Femur (tissue), 1 donor: ENCODE data around the gene COL8A1.
A peak's percentile ranks its signal among the peaks of the same experiment; 100 is the strongest.

Experiments
- DNase-seq: peaks from one replicate; pipeline ENCODE4 v3.0.0-alpha.2; 2017

COL8A1 gene

DNA sequence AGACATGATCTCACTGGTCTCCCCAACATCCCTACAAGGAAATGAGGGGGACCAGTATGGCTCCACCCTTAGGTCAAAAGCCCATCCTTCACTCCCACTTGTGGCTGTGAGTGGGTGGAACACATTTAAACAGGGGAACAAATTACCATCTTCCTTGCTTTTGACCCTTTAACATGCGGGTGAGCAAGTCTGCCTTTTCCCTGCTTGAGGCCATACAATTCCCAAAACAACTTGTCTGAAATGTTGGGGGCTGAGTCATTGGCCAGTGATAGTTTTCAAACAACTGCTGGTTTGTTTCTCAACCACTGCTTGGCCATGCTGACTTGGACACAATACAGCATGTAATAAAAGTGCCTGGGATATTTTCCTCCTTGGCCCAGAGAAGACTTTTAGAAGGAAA is 39.6 kb downstream of the COL8A1 start:
- DNase-seq = peak; percentile 30

DNA sequence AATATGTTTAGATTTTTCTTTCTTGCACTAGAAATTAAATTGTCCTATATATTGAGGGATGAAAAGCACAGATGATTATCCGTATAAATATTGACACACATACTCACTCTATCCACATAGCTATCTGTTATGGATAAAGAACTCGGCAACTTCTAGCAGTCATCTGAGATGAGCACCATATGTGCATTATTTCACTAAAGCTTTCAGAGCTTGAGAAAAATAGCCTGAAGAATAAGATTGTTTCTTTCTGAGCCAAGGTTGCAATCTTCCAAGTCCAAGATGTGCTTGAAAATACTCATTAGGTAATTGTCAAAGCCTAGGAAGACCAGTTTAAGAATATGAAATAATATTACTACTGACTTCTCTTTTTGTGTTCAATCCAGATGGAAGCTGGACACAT is 40.5 kb downstream of the COL8A1 start:
- no peak for DNase-seq

DNA sequence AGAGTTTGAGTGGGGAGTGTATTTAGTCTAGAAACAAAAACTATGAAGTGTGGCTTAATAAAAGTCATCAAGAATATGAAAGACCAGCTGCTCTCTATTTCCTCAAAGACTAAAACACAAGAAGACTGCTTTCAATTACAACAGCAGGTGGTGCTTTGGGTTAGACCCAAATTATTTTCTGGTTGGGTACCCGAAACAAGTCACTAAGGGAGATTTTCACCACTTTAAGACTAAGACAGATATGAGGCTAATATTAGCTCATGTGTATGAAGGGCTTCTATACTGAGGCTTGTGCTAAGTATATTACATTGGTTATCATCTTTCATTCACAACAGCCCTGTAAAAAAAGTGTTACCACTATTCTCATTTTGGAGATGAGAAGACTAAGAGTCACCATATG is 43.1 kb downstream of the COL8A1 start:
- DNase-seq = no peak

DNA sequence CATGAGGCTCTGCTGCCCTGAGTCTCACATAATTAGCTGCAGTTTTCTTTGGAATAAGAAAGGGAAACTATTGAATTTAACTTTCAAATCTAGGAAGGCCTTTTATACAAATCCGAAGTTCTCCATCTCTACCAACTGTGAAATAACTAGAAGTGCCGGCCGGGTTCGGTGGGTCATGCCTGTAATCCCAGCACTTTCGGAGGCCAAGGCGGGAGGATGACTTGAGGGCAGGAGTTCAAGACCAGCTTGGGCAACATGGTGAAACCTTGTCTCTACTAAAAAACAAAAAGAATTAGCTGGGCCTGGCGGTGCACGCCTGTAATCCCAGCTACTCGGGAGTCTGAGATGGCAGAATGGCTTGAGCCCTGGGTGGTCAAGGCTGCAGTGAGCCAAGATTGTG is 43.6 kb downstream of the COL8A1 start:
- no peak for DNase-seq

DNA sequence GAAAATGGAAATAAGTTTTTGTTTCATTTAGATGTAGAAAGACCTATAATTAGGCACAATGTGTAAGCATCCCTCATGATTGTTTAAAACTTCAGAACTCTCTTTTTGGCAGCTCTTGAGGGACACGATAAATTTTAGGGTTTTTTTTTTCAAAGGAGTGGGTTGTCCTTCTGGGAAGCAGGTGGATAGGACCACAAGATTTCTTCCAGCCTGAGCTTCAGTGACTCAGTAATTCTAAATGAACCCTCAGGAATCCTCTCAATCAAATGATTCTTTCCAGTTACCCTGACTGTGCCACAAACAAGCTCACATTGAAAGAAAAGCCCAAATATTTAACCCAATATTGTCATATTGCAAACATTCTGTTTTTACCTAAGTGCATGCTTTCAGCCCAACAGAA is 45.1 kb downstream of the COL8A1 start:
- no peak for DNase-seq

DNA sequence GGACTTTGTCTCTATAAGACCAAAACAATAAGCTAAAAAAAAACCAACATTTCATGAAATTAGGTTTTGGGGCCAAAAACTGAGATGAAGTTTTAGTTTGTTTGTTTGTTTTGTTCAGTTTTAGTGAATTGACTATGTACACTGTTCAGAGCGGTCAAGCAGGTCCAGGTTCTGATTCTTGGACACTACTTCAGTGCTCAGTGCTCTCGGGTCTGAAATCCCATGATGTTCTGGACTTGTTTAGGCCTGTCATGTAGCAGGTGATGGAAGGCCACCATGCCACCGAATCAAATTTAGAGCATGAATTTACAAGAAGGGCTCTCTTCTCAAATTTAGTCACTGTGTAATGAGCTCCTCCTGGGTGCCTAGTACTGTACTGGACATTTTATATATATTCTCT is 45.5 kb downstream of the COL8A1 start:
- no peak for DNase-seq

DNA sequence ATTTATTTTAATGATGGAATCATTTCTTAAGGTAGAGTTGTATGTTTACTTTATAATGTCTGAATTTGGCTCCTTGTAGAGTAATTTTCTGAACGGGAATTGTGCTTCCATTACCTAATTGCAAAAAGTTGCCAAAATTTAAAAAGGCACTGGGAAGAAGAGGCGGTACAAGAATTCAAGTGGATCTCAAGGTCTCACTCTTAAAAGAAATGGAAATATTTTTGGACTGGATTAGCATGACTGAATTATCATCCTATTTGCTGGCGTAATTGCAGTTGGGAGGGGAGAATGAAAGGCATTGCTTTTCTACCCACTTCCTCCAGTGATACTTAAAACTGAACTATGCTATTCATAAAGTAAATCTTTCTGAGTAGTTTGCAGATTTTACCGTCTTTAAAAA is 46.2 kb downstream of the COL8A1 start:
- DNase-seq = no peak

DNA sequence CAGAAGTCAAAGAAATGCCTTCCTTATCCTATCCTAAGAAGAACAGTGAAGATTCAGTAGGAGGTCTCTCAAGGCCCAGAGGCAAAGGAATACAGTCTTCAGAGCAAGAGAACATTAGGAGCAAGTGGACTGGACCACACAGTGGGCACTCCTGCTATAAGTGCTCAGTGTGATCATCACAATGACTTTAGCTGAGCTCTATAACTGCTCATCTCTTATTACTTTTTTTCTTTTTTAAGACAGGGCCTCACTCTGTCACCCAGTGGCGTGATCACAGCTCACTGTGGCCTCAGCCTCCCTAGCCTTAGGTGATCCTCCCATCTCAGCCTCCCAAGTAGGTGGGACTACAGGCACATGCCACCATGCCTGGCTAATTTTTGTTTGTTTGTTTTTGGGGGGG is 48.1 kb downstream of the COL8A1 start:
- no peak for DNase-seq

DNA sequence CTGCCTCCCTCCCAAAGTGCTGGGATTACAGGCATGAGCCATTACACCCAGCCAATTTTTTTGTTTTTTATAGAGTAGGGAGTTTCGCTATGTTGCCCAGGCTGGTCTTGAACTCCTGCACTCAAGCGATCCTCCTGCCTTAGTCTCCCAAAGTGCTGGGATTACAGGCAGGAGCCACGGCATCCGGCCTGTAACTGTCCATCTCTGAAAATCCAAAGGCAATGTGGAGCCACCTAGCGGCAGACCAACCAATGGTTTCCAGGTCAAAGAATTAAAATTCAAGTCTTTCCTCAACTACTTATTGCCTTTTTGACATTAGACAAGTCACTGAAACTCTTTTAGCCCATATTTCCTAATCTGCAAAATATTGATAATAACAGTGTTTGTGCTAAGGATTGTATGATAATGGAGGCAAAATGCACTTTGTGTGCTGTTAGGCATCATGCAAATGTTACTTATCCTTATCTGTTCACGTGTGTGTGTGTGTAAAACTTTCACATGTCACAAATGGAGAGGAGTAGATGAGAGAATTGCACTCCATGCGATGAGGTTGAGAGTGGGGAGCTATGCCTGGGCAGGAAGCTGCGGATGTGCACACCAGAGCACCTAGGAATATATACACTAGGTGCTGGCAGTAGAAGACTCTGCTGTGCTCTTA is 48.7 kb downstream of the COL8A1 start:
- peak; percentile 51 for DNase-seq

DNA sequence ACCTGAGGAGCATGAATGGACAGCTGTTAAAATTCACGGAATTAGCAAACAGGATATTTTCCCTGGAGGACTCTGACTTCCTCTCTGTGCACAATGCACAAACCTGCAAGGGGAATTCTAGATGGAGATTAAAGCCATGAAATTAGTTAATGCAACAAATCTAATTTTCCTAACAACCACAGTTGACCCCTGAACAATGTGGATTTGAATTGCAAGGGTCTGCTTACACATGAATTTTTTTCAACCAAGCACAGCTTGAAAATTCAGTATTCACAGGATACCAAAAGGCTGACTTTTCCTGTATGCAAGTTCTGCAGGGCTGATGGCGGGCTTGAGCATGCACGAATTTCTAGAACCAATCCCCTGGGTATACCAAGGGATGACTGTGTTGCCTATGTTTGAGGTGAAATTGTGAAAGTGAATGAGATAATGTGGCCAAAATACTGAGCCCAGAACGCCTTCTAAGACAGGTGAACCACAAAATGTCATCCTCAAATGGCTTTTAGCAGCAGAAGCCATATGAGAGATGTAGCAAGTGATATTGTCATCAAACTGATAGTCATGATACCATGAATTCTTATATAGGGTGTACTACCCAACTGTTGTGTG is 52.5 kb downstream of the COL8A1 start:
- no peak for DNase-seq

DNA sequence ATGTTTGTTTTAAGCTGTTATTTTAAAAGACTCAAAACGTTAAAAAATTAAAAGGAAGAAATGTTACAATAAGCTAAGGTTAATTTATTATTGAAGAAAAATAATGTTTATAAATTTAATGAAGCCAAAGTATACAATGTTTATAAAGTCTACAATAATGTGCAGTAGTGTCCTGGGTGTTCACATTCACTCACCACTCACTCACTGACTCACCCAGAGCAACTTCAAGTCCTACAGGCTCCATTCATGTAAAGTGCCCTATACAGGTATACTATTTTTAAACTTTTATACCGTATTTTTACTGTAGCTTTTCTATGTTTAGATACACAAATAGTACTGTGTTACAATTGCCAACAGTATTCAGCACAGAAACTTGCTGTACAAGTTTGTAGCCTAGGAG is 55.2 kb downstream of the COL8A1 start:
- no peak for DNase-seq

DNA sequence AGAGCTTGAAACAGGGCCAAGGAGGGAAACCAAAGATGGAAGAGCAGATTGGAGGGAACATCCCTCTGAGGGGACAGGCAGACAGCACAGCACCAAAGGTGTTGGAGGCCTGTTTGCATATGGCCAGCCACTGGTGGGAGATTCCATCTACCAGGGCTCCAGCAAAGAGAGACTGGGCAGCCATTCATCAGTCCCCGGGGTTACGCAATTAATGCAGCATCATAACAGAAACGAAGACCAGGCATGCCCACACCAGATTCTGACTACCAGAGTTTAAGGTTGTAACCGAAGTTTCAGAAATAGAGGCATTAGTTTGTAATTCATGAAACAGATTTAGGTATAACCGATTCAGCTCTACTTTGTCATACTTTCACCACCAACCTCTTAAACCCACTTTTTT is 58.1 kb downstream of the COL8A1 start:
- DNase-seq = no peak

DNA sequence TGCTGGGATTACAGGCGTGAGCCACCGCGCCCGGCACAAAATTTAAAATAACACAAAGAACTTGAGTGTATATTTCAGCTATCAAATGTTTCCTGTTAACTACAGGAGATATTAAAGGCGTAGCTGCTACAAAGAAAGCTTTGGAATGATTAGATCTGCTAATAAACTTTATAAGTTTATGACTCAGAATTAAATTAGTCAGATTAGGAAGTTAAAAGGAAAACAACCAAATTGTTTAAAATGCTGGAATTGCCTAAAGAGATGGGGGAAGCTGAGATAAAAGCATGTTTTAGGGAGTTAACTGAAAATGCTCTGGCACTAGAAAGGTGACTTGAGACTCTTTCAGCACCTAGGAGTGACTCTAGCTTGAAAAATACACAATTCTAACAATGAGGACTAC is 58.9 kb downstream of the COL8A1 start:
- DNase-seq = no peak

DNA sequence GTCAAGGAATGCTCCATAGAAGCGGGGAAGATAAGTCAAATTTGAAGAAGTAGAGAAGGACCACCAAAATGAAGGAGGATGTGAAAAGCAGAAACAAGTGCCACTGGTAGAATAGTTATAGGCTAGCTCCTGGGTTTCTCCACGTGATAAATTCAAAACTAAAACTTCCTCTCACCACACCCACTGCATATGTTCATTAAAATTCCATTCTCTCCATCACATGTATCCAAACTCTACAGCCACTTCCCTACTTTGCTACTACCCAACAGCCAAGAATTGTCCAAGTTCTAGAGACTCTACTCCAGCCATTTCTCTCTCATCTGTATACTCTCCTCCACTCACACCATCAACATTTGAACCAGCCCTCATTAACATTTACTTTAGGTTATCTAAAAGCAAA is 60.5 kb downstream of the COL8A1 start:
- DNase-seq = no peak

DNA sequence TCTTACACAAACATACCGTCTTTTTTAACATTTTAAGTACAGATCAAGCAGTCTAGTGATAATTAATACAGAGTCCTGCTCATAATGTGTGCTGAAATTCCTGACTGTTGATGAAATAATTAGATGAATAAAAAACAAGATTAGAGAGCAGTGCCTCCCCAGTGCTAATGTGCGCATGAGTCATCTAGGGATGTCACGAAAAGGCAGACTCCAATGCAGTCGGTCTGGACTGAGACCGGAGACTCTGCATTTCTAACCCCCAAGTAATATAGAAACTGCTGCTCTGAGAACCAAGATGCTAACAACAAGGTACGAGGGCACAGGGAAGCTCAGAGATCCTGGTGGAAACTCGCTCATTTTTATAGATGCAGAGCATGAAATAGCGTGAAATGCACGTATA is 61.4 kb downstream of the COL8A1 start:
- no peak for DNase-seq

DNA sequence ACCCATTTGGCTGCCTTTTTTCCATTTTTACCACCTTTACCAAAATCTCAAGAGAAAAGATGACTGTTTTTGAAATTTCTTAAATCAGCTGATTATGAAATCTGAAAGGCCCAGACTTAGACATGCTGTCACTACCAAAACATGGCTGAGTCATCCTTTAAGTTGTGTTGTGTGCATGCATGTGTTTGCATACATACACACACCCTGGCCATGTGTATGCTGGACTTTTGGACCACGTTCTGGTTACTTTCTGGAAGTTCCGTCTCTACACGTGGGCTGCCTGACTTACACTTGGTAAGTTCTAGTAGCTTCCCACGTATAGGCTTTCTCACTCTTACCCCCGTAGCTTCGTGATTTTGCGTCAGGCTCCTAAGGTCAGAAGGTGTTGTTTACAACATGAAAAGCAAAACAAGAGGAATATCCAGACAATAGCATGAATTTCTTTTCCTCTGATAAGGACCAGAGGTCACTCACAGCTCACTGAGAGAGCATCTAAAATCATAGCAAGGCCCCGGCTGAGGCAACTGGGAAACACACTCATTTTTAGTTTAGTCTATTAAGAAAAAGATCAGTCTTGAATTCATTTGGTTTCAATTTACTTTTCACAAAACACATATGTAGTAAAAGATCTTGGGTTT is 62.4 kb downstream of the COL8A1 start:
- DNase-seq = no peak

DNA sequence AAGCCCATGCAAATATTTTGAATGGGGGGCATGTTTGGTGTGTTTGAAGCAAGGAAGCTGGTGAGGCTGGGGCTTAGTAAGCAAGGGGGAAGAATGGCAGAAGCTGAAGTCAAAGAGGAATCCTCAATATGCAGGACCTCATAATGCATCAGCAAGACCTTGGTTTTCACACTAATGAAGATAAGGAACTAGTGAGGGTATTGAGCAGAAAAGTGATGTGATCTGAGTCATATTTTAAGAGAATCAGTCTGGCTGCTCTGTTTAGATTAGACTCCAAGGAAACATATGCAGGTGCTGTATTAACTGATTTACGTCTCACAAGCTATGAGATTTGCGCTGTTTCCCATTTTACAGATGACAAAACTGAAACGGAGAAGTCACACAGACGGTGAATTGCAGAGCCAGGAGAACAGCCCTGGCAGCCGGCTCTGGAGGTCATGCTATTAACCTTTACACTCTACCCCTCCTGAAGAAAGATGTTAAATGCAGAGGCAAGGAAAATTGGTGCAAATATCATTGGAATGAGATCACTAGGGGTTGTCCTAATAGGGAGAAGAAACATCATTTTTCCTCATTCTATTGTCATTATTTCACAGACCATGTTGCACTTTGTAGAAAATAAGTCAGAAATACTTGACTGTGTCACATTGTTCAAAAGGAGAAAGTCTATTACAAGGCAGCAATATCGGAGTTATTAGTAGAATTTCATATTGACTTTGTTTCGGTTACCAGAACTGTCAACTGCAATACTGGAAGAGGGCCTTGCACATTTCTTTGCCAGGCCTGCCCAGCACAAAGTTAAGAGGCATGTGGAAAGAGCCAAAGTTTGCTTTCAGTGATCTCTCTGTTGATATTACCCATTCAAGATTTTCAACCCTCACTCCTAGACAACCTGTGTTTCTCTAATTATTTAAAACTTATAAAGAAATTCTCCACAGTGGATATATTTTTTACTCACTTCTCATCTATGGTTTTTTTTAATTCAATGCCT is 64.9 kb downstream of the COL8A1 start:
- no peak for DNase-seq

DNA sequence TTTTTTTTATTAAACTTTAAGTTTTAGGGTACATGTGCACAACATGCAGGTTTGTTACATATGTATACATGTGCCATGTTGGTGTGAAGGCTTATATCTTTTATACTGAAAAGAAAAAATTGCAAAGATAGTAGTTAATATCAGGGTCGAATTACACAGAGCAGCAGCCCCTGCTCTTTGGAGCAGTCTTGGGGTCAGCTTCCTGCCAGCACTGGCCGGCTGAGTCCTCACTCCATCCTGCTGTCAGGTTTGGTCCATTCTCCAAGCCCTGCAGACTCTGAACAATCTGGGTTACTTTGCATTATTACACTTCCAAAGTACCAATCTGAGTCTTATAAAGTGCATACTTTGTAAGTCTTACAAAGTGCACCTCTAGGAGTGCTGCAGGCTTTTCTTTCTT is 66.0 kb downstream of the COL8A1 start:
- no peak for DNase-seq

DNA sequence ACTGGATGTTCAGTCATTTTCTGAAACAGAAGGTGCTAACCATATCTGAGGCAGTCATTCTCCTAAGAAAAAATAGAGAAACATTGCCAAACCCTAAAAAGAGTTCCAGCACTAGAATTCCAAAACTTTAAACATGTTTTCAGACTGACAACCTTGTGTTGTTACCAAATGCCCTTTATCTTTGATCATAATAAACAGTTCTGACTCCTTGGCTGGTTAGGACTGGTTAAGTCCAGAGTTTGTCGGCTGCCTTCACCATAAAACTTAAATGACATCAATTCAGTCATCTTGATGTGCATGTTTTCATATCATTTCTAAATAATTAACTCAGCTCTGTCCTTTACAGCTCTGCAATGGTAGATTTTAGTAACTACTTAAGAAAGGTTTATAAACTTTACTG is 68.0 kb downstream of the COL8A1 start:
- DNase-seq = no peak

DNA sequence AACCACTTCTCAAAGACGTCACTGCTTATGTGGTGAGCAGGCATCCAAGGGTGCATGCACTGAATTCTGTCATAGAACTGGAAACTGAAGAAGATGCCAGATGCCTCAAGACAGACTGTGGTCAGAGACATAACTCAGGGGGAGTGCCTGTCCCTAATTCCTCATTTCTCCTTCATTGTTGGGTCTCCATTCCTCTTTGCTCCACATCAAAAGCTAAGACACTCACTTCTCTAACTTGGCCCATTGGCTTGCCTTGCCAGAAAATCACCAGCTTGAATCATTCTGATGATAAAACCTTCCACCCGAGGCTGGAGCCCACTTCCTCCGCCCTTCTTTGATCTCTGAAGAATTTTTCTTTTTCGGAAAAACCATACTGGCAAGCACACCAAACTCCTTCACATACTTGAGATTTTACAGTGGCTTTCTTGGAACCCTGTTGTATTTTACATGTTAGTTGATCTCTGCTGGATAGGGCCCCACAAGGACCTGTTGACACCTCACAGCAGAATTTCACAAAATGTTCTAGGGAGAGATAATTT is 69.9 kb downstream of the COL8A1 start:
- peak; percentile 28 for DNase-seq

DNA sequence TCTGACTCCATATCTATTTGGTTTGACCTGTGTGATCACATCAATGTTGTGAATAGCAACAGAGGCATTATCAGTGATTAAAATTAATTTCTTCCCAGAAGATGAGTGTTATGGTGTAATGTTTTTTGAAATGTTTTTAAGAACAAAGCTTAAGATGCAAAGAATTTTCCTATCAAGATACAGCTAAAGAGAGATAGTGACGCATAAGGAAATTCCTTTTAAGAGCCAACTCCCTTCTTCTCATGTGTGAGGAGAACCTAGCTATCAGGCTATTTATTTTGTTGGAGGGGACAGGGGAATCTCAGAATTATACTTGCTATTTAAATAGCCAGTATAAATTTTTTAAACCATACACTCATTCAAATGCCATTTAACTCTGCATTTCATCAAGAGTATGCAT is 71.3 kb downstream of the COL8A1 start:
- DNase-seq = no peak

DNA sequence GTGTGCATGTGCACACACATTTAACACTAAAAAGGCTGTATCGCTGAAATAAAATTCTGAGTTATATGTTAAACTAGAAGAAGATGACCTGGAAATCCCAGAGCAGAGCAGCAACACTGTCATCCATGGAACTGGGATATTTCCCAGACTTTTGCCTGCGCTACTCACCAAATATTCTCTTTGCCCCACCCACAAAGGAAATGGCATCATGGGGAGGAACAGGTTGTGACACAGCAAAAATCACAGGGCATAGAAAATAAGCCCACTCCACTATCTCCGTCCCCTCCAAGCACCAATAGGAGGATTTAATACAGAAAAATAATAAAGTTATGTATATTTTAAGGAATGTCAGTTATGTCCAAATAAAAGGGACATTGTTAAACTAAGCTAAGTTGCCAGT is 71.7 kb downstream of the COL8A1 start:
- no peak for DNase-seq

DNA sequence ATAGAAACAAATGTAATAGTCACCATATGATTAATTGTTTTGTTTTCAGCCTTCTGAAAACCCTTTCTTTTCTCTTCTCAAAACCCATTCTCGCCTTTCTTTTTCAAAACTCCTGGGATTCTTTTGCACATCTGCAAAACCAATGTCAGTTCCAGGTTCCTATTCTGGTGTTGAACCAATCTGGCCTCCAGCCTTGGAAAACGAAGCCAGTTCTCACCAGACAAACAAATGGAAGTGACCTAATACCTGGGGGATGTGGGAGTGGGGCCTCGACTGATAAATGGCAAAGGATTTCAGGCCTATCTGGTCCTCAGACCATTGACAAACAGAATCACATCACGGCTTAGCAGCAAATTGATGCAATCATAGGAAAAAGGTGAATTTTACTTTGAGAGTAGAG is 73.0 kb downstream of the COL8A1 start:
- no peak for DNase-seq
